ENCODE results near the gene SRP68.
"Not testable (repeated sequence)": the region's sequence is repeated elsewhere in the genome, so short reads cannot be mapped to it uniquely, and the experiment has no call there.

GRCh38 chr17:76058264-76058663 lies 14.1 kb downstream of the SRP68 start:
- not testable (repeated sequence) for TF ChIP-seq CTCF (IDR thresholded peaks at IDR 0.05; ENCODE audit: low read length); EZH2 (IDR thresholded peaks at IDR 0.05; ENCODE audit: borderline replicate concordance, low read length)
